K562 treated with DMSO at 1 percent for 4 hours (cell line): ENCODE measurements around the gene EPB41L5. TPM values are rescaled to one million over a fixed set of nuclear protein-coding genes. Genes with fewer than 3 reads are reported as not detected.

ENCODE experiments used
- total RNA-seq: library from RNA; unstranded; fragments of 300-600 nt; gene quantifications from 2 replicates; pipeline ENCODE4 v1.2.3, GENCODE V29; 2022; ENCODE audit not compliant: insufficient read depth

Gene EPB41L5
- 6.8 and 7.3 TPM in 2 replicates for total RNA-seq

GRCh38 chr2:120012771-120013596 lies at the start of gene EPB41L5:
TSS of gene EPB41L5 (plus strand) at chr2:120013077. CDS start at chr2:120019085, 6,008 bp downstream.

GRCh38 chr2:120223034-120223912 lies 210.4 kb downstream of the EPB41L5 start, which contains the start of gene TMEM185B:
TSS of gene TMEM185B (minus strand) at chr2:120223400. CDS start at chr2:120222976, 424 bp downstream.

Other genes starting within 250 kb of the EPB41L5 start
- gene TMEM185B, start 210.3 kb downstream of the EPB41L5 start, total RNA-seq, result 13.9 and 18.0 TPM in 2 replicates
- 52.9 and 61.1 TPM in 2 replicates for gene RALB, start 239.8 kb downstream of the EPB41L5 start, total RNA-seq